IPS-NIHi11 (cell line): ENCODE data around the gene GALP.
"Not testable (repeated sequence)": the region's sequence is repeated elsewhere in the genome, so short reads cannot be mapped to it uniquely, and the experiment has no call there.

Experiments
- DNase-seq: peaks from one replicate; pipeline ENCODE4 v3.0.0; 2012; ENCODE audit warnings: mixed read lengths, low spot score

Gene GALP

DNA sequence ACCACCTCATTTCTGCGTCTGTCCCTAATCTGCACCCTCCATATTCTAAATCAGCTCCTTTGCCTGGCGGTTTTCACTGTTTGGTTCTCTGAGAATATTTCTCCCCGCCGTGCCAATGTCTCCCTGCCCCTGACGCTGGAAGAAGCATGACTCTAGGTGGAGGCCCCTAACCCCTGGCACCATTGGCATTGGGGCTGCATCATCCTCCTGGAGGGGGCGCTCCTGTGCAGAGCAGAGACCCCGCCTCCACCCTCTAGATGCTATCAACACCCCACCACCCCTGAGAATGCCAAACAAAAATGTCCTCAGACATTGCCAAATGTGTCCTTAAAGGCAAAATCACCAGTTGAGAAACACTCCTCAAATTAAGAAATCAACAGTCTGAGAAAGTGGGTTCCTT is 15.3 kb downstream of the GALP start:
- DNase-seq, result no peak

DNA sequence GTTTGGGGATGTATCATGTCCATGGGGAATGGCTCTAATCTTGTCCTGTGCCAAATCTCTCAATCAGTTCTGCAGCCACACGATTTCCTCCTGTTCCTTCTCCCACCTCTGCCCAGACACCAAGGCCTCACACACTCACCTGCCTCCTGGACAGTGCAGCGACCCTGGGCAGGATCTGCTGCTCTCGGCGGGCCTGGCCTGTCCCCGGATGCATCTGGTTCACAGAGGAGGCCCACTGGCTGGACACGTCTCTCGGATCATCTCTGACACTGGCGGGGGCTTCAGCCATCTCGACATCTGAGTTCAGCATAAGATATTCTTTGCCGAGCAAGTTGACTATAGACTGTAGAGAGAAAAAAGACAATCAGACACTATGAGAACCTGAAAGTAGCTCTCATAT is 15.9 kb downstream of the GALP start:
- no peak for DNase-seq

DNA sequence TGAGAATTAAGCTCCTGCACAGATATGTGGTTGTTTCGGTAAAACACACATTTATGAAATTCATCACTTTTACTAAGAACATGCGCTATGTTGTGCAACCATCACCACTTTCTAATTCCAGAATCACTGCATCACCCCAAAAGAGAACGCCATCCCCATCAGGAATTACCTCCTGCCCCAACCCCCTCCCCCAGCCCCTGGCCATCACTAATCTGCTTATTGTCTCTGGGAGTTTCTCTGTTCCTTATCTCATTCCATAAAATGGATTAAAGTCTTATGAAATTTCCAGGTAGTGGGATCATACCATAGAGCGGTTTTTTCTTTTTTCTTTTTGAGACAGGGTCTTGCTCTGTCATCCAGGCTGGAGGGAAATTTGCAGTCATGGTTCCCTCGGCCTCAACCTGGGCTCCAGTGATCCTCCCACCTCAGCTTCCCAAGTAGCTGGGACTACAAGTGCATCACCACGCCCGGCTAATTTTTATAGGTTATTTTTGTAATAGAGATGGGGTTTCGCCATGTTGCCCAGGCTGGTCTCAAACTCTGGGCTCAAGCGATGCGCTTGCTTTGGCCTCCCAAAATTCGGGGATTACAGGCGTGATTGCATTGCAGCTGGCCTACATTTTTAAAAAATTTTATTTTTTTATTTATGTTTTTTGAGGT is 18.3 kb downstream of the GALP start:
- DNase-seq, result no peak

DNA sequence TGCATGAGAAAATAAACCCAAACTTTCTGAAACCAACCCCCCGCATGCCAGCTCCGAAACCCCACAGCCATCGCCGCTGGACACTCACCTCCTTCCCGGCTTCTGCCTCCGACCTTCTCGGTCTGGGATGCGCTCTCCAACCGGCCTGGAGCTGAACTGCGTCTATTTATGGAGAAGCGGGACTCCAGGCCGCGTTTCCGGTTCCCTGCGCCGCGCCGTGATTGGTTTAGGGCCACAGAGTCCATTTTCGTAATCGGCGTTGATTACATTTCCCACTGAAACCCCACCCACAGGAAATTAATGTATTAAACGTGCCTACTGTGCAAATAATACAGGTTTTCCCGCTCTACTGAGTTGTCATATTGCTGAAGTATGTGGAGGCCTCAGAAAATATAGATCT is 21.8 kb downstream of the GALP start, which contains the start of gene ZSCAN5B:
Gene ZSCAN5B (minus strand): TSS at position 138 of the 400 bp plus-strand sequence. CDS start 4,731 bp downstream, outside the sequence.
- DNase-seq, result not testable (repeated sequence)

DNA sequence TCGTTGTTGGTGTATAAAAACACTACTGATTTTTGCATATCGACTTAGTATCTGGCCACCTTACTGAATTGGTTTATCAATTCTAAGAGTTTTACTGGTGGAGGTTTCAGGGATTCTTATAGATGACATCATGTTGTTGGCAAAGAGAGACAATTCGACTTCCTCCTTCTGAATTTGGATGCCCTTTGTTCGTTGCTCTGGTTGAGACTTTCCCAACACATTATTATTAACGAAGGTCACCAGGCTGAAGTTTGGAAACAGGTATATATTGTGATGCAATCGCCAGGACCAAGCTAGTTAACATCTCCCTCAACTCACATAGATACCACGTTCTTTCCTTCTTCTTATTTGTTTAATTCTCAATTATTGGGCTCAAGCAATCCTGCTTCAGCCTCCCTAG is 23.9 kb downstream of the GALP start:
- no peak for DNase-seq

DNA sequence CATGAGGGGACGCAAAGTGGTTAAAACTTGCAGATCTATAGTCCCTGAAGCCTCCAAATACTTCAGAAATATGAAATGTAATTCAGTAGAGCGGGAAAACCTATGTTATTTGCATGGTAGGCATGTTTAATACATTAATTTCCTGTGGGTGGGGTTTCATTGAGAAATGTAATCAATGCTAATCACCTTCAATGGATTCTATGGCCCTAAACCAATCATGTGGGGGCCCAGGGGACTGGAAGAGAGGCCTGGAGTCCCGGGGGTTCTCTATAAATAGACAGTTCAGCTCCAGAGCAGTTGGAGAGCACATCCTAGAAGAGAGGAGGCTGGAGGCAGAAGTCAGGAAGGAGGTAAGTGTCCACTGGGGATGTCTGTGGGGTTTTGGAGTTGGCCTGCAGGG is 26.2 kb downstream of the GALP start, which contains the start of gene ZSCAN5C:
Gene ZSCAN5C (plus strand): TSS at position 301 of the 400 bp plus-strand sequence. CDS start 3,641 bp downstream, outside the sequence.
- no peak for DNase-seq

DNA sequence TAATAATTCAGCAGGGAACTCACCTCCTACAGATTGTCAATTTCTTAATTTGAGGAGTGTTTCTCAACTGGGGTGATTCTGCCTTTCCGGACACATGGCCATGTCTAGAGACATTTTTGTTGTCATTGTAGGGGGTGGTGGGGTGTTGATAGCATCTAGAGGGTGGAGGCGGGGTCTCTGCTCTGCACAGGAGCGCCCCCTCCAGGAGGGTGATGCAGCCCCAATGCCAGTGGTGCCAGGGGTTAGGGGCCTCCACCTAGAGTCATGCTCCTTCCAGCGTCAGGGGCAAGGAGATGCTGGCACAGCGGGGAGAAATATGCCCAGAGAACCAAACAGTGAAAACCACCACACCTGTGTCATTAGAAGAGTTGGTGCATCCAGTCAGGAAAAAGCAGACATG is 31.8 kb downstream of the GALP start:
- DNase-seq, result not testable (repeated sequence)

DNA sequence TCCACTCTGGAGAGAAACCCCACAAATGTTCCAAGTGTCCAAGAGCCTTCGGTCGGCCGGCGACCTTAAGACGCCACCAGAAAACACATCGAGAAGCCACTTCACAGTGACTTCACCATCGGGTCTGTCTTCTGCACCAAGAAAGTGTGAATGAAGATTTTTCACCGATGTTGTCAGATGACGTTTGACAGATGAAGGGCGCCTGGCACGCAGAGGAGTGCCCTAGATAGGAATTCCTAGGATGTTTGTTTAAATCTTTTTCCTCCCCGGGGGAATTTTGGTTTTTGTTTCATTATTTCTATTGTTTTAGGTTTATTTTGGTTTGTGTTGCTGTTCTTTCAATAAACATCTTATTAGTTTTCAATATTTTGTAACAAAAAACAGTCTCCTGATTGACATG is 33.3 kb downstream of the GALP start:
- no peak for DNase-seq

DNA sequence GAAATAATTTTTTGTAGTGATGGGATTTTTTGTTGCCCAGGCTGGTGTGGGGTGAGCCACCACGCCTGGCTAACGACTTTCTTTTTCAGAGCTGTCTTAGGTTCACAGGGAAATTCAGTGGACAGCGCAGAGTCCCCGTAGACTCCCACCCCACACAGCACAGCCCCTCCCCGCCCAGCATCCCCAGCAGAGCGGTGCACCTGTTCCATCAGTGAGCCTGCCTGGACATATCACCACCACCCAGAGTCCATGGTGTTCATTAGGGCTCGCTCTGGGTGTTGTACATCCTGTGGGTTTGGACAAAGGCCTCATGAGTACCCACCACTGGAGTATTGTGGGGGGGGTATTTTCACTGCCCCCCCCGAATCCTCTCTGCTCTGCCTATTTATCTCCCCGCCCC is 34.2 kb downstream of the GALP start:
- not testable (repeated sequence) for DNase-seq

DNA sequence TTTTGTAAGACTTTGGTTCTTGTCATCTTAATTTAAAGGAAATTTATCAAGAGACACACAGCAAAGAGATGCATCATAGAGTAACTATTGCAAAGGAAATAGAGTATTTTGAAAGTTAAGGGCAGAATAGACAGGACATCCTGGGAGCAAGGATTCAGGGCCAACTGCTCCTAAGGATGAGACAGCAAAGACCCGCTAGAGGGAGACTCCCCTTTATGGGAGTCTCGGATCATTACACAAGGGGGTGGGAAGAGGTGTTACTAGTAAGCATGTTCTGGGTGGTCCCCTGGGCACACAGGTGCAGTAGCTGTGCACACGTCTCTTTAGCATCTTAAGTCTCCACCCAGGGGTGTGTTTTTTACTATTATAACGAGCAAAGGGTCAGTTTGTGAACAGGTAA is 35.9 kb downstream of the GALP start:
- no peak for DNase-seq

DNA sequence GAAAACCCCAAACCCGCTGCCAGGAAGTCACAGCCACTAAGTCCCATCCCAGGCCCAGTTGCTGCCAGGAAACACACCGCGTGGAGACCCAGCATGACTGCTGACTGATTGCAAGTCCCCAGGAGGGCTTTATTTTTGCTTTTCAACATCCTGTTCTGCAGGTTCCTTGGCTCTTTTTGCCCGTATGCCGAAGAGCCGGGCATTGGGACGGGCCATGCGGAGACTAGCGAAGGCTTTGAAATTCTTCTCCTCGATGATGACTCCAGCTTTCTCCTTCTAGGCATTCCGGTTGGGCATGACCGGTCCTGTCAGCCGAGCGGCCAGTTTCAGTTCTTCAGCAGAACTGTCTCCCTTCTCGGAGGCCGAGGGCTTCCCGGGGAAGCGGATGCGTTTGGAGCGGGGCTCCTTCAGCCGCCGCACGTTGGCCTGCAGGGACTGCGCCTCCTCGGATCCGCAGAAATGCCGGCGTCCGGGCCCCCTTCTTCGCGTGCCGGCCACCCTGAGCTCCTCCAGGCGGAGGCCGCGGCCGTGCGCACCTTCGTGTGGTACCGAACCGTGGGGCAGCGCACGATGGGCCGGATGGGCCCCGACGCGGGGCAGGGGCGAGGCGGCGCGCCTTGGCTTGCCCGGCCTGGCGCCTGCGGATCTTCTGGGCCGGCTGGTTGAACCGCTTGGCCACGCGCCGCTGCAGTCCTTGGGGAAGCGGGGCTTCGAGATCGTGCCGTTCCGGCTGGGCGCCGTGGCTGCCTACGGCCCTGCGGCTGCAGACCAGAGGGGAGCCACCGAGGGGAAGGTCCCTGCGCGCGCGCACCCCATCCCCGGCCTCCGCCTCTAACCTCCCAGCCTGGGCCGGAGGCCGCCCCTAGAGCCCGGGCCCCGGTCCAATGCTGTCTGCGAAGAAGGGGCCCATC is 41.5 kb downstream of the GALP start:
- DNase-seq, result peak; percentile 66

DNA sequence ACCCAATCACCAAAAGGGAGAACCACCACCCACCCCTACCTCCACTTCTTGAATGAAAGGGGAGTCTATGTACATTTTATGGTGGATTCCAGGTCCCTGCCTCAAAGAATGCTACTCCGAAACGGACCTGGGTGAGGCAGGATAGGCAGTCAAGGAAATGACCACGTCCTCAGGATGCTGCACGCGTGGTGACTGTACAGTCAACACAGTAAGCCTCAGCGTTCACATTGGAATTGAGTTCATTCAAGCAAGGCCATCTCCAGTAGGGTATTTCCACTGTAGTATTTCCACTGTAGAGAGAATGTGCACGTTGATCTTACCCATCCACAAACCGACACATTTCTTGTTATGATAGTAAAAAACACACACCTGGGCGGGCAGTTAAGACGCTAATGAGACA is 43.2 kb downstream of the GALP start:
- DNase-seq, result no peak

DNA sequence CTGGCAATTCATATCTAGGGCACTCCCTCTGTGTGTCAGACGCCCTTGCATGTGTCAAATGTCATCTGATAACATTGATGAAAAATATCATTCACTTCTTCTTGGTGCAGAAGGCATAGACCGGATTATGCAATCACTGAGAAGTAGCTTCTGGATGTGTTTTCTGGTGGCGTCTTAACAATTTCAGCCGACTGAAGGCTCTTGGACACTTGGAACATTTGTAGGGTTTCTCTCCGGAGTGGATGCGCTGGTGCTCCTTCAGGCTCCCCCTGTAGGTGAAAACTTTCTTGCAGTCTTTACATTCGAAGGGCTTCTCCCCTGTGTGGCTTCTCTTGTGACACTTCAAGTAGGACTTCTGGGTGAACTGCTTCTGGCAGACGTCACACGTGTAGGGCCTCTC is 45.6 kb downstream of the GALP start:
- DNase-seq, result not testable (repeated sequence)

DNA sequence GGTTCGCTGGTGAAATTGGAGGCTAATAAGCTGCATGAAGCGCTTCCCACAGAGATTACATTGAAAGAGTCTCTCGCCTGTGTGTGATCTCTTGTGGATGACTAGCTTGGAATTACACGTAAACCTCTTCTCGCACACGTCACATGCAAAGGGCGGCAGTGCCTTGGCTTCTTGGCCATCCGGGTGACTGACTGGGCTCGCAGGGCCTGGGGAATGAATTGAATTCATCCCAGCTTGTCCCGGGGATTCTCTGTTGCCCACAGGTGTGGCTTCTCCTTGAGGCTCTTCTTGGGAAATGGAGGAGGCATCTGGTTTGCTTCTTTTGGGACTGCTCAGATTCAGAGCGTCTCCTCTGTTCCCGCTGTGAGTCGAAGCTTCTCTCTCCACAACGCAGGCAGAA is 46.0 kb downstream of the GALP start:
- no peak for DNase-seq

DNA sequence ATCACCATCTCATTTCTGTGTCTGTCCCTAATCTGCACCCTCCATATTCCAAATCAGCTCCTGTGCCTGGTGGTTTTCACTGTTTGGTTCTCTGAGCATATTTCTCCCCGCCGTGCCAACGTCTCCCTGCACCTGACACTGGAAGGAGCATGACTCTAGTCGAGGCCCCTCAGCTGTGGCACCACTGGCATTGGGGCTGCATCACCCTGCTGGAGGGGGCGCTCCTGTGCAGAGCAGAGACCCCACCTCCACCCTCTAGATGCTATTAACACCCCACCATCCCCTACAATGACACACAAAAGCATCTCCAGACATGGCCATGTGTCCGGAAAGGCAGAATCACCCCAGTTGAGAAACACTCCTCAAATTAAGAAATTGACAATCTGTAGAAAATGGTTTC is 47.1 kb downstream of the GALP start:
- peak; percentile 50 for DNase-seq

DNA sequence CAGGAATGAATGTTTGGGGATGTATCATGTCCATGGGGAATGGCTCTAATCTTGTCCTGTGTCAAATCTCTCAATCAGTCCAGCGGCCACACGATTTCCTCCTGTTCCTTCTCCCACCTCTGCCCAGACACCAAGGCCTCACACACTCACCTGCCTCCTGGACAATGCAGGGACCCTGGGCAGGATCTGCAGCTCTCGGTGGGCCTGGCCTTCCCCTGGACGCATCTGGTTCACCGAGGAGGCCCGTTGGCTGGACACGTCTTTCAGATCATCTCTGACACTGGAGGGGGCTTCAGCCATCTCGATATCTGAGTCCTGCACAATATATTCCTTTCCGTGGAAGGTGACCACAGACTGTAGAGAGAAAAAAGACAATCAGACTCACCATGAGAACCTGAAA is 47.7 kb downstream of the GALP start:
- no peak for DNase-seq
